ENCODE results near the gene SYMPK. TPM values are rescaled to one million over a fixed set of nuclear protein-coding genes. Genes with fewer than 3 reads are reported as not detected.
A peak's percentile ranks its signal among the peaks of the same experiment; 100 is the strongest.

The SYMPK gene
- total RNA-seq, 1 donor from 2014 or later = 93.0 TPM

DNA sequence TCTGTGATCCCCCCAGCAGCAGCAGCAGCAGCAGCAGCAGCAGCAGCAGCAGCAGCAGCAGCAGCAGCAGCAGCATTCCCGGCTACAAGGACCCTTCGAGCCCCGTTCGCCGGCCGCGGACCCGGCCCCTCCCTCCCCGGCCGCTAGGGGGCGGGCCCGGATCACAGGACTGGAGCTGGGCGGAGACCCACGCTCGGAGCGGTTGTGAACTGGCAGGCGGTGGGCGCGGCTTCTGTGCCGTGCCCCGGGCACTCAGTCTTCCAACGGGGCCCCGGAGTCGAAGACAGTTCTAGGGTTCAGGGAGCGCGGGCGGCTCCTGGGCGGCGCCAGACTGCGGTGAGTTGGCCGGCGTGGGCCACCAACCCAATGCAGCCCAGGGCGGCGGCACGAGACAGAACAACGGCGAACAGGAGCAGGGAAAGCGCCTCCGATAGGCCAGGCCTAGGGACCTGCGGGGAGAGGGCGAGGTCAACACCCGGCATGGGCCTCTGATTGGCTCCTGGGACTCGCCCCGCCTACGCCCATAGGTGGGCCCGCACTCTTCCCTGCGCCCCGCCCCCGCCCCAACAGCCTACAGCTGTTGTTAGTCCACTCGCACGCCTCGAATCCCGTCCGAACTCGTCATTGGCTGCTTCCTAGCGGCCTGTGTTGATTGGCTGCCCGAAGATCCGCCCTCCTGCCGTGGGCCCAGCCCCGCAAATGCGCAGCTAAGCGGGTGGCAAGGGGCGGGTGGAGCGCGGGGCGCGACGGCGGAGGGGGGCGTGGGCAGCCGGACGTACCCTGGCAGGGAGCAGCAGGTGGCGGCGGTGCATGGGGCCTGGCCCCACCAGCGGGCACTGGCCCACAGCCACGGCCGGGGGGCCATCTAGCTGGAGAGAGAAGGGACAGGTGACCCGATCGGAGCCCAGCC is 92.5 kb downstream of the SYMPK start:
- Mint-ChIP-seq H3K27me3 (no peaks in the 10 kb centered on the region), H3K9me3 (no peaks in the 10 kb centered on the region), H3K4me1 (ENCODE audit: unreplicated experiment) (peaks cover 8% of the 10 kb centered on the region), H3K27ac (peak overlapping the region; percentile 98), H3K4me3 (peak overlapping the region; percentile 97), H3K36me3 (no peaks in the 10 kb centered on the region)
- TF ChIP-seq, protein P1, sequence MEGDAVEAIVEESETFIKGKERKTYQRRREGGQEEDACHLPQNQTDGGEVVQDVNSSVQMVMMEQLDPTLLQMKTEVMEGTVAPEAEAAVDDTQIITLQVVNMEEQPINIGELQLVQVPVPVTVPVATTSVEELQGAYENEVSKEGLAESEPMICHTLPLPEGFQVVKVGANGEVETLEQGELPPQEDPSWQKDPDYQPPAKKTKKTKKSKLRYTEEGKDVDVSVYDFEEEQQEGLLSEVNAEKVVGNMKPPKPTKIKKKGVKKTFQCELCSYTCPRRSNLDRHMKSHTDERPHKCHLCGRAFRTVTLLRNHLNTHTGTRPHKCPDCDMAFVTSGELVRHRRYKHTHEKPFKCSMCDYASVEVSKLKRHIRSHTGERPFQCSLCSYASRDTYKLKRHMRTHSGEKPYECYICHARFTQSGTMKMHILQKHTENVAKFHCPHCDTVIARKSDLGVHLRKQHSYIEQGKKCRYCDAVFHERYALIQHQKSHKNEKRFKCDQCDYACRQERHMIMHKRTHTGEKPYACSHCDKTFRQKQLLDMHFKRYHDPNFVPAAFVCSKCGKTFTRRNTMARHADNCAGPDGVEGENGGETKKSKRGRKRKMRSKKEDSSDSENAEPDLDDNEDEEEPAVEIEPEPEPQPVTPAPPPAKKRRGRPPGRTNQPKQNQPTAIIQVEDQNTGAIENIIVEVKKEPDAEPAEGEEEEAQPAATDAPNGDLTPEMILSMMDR (conservative IDR thresholded peaks at IDR 0.05) = peak; percentile 99
- DNase-seq (ENCODE audit: extremely low spot score, unreplicated experiment) = peak; percentile 97

DNA sequence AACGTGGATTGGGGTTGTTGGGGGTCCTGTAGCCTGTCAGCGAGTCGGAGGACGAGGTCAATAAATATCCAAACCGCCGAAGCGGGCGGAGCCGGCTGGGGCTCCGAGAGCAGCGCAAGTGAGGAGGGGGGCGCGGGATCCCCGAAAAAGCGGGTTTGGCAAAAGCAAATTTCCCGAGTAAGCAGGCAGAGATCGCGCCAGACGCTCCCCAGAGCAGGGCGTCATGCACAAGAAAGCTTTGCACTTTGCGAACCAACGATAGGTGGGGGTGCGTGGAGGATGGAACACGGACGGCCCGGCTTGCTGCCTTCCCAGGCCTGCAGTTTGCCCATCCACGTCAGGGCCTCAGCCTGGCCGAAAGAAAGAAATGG is 93.1 kb downstream of the SYMPK start:
- Mint-ChIP-seq H3K36me3 (no peaks in the 10 kb centered on the region), H3K4me1 (ENCODE audit: unreplicated experiment) (peaks cover 11% of the 10 kb centered on the region), H3K4me3 (peak overlapping the region; percentile 97), H3K27me3 (no peaks in the 10 kb centered on the region), H3K27ac (peak overlapping the region; percentile 98), H3K9me3 (no peaks in the 10 kb centered on the region)
- no peak for DNase-seq (ENCODE audit: extremely low spot score, unreplicated experiment)
- TF ChIP-seq, protein P1 (conservative IDR thresholded peaks at IDR 0.05) = no peak

DNA sequence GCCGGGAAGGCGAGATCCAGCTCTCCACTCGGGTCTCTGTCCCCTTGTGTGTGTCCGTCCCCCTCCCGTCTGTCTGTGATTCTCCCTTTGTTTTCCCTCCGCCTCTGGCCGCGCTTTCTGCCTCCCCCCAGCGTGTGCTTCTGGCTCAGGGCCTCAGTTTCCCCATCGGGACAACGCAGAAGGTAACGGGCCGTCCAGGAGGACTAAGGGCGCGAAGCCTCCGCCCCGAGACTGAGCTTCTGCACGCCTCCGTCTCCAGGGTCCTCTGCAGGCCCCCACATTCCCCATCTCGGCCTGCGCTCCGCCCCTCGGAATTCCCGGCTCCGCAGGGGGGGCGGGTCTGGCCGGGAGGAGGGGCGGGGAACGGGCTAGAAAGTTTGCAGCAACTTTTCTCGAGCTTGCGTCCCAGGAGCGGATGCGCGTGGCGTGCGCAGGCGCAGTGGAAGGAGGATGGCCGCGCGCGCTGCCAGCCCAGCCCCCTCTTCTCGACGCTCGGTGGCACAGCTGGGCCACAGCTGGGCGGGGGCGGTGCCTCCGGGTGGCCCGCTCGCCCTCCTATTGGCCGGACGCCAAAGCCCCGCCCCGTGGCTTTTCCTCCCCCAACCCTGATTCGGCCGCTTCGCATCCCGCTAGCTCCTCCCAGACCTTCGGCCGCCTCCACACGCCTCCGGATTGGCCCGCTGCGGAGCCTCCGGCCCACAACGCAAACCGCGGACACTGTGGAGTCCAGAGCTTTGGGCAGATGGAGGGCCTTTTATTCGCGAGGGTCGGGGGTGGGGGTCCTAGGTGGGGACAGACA is 93.8 kb downstream of the SYMPK start, which contains the start of gene SIX5:
SIX5 (minus strand) TSS at position 269 of the 799 bp plus-strand sequence. CDS start 408 bp downstream, outside the sequence.
- TF ChIP-seq, protein P1 (conservative IDR thresholded peaks at IDR 0.05) = no peak
- H3K4me3 Mint-ChIP-seq = peak within 1 kb of the TSS; percentile 97
- DNase-seq (ENCODE audit: extremely low spot score, unreplicated experiment) = peak; percentile 100
- peaks cover 15% of the 10 kb centered on the region for H3K4me1 Mint-ChIP-seq (ENCODE audit: unreplicated experiment)
- no peaks in the 10 kb centered on the region for H3K36me3 Mint-ChIP-seq
- no peaks in the 10 kb centered on the region for H3K27me3 Mint-ChIP-seq
- H3K9me3 Mint-ChIP-seq = no peaks in the 10 kb centered on the region
- peak within 1 kb of the TSS; percentile 98 for H3K27ac Mint-ChIP-seq

DNA sequence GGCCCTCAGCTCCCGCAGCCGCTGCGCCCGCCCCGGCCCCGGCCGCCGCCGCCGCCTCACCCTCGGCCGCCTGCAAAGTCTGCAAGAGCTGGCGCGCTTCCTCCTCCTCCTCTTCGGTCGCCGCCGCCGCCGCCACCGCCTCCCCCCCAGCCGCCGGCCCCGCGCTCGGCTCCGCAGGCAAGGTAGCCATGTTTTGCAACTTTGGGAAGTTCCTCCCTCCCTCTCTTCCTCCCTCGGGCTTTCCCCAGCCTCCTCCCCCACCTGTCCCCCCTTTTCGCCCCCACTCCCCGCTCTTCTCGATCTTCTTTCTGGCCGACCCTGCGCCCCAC is 94.3 kb downstream of the SYMPK start:
- no peaks in the 10 kb centered on the region for H3K36me3 Mint-ChIP-seq
- TF ChIP-seq, protein P1 (conservative IDR thresholded peaks at IDR 0.05) = no peak
- no peaks in the 10 kb centered on the region for H3K27me3 Mint-ChIP-seq
- DNase-seq (ENCODE audit: extremely low spot score, unreplicated experiment) = peak; percentile 80
- H3K4me1 Mint-ChIP-seq (ENCODE audit: unreplicated experiment) = peaks cover 15% of the 10 kb centered on the region
- H3K27ac Mint-ChIP-seq = peak overlapping the region; percentile 98
- H3K4me3 Mint-ChIP-seq = peak overlapping the region; percentile 97
- H3K9me3 Mint-ChIP-seq = no peaks in the 10 kb centered on the region

DNA sequence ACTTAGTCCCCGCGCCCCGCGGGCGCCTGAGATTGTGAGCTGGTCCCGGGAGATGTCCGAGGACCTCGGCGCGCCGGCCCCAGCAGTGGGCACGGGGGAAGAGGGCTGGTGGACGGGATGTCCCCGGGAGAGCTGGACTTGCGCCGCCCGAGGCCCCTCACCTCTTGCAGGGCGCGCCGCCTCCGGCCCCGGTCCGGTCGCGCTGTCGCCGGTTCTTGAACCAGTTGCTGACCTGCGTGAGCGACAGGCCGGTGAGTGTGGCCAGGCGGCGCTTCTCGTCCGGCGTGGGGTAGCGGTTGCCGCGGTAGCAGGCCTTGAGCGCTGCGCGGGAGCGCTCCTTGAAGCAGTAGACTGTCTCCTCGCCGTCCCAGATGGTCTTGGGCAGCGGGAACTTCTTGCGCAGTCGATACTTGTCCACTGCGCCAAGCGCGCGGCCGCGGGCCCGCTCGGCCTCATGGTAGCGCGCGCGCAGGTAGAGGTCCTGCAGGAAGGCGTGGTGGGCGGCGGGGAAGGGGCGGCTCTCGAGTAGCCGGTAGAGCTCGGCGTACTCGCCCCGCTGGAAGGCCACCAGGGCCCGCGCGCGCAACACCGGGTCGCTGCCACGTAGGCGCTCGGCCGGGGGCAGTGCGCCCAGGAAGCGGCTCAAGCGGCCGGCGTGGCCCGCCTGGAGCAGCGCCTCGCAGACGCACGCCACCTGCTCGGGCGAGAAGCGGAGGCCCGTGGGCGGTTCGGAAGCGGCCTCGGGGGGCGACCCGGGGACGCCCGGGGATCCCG is 94.9 kb downstream of the SYMPK start:
- Mint-ChIP-seq H3K27me3 (no peaks in the 10 kb centered on the region), H3K27ac (peak overlapping the region; percentile 84), H3K4me1 (ENCODE audit: unreplicated experiment) (peaks cover 15% of the 10 kb centered on the region)

More for the DNA sequence above, 94.9 kb downstream of the SYMPK start:
- Mint-ChIP-seq H3K9me3 (no peaks in the 10 kb centered on the region), H3K36me3 (no peaks in the 10 kb centered on the region), H3K4me3 (peak overlapping the region; percentile 91)
- DNase-seq (ENCODE audit: extremely low spot score, unreplicated experiment) = peak; percentile 84
- TF ChIP-seq, protein P1 (conservative IDR thresholded peaks at IDR 0.05) = no peak

Data from type B pancreatic cell (in vitro differentiated cells).